Measurements from ENCODE around the gene SMC5.
A peak's percentile ranks its signal among the peaks of the same experiment; 100 is the strongest.
"Not testable (repeated sequence)": the region's sequence is repeated elsewhere in the genome, so short reads cannot be mapped to it uniquely, and the experiment has no call there.

SMC5 gene

DNA sequence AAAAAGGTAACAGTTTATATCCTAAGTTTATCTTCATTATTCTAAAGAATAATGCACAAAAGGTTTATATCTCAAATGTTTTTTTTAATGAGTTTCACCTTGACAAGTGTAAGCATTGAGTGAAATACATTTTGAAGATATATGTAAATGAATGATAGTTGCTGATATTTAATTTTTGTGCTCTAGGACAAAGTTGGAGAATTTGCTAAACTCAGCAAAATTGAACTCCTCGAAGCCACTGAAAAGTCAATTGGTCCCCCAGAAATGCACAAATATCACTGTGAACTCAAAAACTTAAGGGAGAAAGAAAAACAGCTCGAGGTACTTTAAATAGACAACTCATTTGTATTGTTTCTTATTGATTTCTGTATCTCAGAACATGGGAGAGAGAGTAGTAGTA, 19.5 kb downstream of the SMC5 start:
- no peak for FAIRE-seq

DNA sequence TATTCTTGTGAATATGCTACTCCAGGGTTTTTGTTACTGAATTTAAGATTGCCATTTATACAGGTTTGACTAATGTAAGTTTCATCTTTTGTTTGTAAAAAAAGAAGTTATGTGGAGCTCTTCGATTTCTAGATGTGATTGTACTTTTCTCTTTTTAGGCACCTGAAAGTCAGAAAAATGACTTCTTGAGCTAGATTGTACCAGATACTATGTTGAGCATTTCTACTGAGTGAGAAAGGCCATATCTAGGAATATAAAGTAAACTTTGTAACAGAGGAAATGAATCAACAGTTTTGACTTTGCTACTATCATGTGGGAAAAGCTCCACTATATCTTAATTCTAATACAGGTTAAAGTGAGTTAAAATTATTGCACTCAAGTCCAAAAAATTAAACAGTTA, 25.1 kb downstream of the SMC5 start:
- FAIRE-seq = no peak

DNA sequence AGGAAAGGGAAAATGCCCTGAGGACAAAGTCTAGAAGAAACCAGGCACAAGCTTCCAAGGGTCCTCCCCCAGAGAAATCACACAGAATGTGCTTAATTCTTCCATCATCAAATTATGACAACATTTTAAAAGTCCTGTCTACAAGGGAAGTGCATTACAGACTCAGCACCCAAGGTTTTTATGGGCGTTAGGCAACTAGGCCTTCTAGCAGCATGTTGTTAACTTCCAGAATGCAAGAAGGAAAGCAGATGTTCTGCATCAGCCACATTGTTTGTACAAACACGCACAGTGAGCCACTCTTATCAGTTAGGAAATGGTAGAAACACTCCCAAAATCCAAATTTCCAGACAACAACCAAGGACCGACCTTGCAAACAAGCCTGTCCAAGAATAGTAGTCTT, 26.5 kb downstream of the SMC5 start:
- no peak for FAIRE-seq

DNA sequence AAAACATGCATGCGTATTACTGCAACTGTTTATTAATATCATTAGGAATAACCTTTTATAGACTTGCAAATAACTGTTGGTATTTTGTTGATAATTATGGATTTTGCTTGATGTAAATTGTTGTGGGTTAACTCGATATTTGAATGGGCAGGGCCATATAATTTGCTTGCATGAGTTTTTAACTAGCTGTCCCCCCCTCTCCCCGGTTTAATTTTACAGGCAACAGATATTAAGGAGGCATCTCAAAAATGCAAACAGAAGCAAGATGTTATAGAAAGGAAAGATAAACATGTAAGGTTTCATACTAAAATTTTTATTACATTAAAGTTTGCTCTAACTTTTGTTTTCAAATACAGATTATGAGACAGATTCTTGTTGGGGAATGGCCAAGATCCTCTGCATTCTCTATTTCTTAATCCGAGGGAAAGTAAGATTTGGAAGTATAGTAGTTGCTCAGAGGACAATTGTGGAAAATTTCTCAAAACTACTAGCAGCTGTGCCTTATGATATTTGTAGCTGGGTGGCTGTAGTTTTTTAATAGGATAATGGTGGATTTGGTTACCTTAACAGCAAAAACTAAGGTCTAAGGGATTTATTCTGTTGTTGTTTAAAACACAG, 27.3 kb downstream of the SMC5 start:
- no peak for FAIRE-seq

DNA sequence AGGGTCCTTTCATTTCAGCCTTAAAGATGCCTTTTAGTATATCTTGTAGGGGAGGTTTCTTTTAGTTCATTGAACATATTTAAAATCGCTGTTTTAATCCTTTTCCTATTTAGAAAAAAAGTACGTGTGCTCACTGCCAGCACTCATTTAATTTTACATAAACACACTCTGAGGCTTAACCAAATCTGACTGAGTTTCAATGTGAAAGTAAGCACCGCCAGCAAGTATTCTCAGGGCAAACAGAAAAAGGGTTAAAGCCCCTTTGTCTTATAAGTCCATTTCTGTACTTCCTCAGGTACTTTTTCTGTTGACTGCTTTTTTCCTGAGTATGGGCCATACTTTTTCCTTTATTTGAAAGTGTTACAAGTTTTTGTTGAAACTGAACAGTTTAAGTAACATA, 31.8 kb downstream of the SMC5 start:
- FAIRE-seq = no peak

DNA sequence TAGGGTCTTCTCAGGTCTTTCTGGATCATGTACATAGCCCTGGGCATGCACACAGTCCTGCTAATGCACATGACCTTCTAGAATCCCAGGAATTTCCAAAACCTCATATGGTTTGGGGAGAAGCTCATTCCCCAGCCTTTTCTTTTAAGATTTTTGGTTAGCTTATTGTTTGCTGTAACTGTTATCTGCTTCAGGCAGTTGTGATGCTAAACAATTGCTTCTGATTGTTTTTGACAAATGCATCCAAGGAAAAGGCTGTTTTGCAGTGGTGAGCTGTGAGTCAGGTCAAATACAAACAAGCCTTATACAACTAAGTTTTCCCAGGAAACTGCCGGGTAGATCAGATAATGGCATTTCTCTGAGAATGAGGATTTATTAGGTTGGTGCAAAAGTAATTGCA, 32.7 kb downstream of the SMC5 start:
- FAIRE-seq = no peak

DNA sequence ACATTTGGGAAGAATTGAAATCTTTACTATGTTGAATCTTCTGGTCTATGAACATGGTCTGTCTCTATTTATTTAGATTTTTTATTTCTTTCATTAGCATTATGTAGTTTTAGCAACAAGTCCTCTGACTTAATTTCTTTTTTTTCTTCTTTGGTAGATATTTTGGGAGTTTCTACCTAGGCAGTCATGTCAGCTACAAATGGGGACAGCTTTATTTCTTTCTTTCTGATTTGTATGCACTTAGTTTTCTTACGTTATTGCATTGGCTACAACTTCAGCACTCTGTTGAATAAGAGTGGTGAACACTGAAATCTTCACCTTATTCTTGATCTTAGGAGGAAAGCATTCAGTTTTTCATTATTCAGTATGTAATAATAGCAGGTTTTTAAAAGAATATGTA, 33.5 kb downstream of the SMC5 start:
- no peak for FAIRE-seq

DNA sequence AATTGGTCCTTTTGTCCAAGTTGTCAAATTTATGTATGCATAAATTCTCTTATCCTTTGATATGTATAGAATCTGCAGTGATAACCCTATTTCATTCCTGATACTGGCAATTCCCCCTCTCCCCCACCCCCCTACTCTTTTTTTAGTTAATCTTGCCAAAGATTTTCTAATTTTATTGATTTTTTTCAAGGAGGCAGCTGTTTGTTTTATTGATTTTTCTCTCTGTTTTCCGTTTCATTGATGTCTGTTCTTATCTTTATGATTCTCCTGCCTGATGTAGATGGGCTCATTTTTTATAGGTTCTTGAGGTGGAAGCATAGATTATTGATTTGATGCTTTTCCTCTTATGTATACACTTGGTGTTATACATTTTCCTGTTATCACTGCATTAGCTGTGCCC, 34.4 kb downstream of the SMC5 start:
- no peak for FAIRE-seq

DNA sequence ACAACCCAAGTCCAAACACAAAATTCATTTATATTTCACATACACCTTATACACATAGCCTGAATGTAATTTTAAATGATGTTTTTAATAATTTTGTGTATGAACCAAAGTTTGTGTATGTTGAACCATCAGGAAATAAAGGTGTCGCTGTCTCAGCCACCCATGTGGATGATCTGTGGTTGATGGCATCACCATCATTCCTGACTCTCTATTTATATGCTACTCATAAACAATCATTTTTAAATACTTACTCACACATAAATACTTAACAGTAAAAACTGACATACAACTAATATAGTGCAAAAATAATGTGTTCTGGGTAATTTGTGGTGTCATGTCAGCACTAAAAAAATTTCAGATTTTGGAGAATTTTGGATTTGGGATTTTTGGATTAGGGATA, 38.4 kb downstream of the SMC5 start:
- no peak for FAIRE-seq

DNA sequence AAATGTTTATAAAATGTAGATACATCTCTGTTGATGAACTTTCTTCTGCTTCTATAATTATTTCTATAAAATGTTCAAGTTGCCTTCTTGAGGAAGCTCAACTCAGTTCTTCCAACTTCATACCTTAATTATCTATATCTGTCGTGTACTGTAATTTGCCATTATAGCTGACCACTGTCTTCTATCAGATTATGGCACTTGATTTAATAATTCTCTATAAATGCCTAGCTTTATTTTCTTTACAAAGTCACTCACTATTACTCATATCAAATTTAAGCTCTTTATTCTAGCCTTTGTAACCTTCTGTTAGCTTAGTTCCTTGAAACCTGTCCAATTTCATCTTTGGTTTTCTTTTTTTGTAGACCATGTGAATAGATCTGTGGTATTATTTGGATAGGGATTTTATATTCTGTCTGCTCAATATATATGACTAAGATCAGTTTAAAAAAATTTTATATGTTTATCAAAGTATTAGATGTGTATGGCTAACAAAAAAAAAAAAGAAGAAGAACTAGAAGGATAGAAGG, 39.5 kb downstream of the SMC5 start:
- no peak for FAIRE-seq

DNA sequence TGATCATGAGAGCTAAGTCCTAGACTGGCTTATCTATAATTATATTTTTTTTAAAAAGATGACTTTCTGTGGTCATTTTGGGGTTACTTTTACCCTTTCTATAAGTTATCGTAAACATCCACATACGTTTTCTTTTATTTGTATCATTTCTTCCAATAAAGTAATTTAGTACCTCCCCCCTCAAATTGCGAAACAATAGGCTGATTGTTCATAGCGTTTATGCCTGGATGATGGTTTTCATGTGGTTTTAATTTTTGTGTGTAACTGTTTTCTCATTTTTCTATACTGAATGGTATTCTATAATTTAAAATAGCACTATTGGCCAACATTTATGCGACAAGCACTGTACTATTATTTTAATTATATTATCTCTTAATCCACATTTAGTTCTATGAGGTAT, 44.5 kb downstream of the SMC5 start:
- FAIRE-seq = no peak

DNA sequence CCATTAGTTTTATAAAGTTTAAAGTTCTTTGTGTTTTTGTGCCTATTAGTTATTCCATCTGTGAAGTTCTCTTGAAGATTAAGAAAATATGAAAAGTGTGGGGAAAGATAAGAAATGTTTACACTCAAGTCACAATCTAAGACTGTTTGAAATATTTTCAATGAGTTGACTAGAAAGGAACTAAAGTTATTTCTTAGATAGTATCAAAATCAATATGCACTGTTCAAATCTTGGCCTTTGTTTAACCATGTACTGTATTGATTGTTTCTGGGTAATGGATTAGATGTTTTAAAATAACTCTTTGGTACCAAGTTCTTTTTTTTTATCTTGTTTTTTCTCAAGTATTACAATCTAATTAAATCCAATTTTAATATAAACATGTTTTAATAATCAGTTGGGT, 46.0 kb downstream of the SMC5 start:
- FAIRE-seq = peak; percentile 53

DNA sequence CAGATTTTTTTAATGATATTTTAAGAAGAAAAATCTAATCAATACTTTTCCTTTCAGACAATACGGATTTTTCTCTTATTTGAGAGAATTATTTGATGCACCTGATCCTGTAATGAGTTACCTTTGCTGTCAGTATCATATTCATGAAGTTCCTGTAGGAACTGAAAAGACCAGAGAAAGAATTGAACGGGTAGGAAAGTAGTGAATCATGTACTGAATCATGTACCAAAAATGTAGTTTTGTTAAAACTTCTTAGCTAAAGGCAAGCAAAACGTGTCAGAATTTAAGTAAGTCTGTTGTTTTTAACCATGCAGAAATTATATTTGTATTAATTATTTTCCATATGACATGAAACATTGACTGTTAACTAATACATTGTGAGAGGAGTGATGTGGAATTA, 56.6 kb downstream of the SMC5 start:
- FAIRE-seq = no peak

DNA sequence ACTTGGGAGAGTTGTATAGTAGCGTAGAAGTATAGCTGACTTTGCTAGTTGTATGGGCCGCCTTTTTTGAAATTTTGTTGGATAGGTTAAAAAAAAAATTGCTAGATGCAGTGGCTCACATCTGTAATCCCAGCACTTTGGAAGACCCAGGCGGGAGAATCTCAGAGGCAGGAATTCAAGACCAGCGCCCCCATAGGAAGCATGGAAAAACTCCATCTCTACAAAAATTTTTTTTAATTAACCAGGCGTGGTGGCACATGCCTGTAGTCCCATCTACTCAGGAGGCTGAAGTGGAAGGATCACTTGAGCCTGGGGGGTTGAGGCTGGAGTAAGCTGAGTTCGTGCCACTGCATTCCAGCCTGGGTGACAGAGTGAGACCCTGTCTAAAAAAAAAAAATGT, 59.2 kb downstream of the SMC5 start:
- FAIRE-seq = no peak

DNA sequence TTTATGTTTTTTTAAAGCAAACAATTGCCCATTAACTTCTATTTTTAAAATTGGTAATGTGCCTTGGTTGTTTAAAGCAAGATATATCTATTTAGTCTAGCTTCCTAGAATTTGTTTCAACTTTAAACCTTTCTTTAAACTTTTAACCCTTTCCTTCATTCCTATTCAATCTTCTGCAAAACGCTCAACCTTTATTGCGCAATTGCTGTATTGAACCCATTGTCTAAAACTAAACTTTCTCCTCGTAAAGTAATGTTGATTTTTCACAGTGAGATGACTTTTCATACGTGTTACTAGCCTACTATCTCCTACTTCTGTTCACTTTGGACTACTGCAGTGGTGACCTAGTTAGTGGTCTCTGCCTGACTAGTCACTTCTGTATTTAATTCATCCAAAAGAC, 63.3 kb downstream of the SMC5 start:
- no peak for FAIRE-seq

DNA sequence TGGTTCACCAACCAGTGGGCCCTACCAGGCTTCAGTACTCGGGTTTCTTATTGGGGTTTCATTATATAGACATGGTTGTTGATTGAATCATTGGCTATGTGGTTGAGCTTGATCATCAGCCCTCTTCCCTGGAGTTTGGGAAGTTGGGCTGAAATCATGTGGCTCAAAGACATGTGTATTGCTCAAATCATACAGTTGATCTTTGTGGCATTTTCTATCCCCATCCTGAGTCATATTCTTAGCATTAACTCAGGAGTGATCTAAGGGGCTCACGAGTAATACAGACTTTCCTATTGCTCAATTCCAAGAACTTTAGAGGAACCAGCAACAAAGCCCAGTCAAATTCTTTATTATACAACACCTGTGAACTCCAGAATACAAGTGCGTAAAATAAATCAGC, 66.2 kb downstream of the SMC5 start:
- FAIRE-seq = no peak

DNA sequence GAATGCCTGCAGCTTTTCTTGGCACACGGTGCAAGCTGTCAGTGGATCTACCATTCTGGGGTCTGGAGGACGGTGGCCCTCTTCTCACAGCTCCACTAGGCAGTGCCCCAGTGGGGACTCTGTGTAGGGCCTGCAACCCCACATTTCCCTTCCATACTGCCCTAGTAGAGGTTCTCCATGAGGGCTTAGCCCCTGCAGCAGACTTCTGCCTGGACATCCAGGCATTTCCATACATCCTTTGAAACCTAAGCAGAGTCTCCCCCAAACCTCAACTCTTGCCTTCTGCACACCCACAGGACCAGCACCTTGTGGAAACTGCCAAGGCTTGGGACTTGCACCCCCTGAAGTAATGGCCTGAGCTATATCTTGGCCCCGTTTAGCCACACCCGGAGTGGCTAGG, 69.8 kb downstream of the SMC5 start:
- not testable (repeated sequence) for FAIRE-seq

DNA sequence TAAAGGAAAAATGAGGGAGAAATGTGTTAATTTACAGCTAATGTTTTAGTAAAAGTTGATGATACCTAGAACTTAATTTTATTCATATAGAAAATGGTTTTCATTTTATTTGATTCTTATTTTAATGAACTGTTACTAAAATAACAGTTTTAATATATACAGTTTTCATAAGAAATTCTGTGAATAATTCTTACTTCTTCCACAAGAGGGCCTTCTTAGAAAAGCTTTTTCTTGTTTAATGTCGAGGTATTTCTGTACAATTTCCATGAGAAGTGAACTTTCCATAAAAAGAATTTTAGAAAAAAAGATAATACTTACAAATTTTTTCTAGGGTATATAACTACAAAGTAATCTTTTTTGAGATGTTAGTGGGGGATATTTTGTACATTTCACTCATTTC, 81.8 kb downstream of the SMC5 start:
- peak; percentile 99 for FAIRE-seq

DNA sequence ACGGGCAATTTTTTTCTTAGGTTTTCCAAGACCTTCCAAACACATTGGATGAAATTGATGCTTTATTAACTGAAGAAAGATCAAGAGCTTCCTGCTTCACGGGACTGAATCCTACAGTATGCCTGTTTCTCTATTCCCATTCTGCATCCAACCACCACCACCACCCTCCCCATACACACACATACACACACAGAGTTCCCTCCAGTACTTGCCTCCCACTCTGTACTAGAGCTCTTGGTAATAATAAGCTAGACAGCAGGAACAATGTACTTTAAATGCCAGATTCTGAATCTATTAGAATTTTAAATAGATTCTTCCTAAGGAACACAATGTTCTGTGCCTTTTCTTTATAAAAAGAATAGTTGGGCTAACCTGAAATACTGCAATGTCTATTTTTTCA, 88.3 kb downstream of the SMC5 start:
- FAIRE-seq = no peak

DNA sequence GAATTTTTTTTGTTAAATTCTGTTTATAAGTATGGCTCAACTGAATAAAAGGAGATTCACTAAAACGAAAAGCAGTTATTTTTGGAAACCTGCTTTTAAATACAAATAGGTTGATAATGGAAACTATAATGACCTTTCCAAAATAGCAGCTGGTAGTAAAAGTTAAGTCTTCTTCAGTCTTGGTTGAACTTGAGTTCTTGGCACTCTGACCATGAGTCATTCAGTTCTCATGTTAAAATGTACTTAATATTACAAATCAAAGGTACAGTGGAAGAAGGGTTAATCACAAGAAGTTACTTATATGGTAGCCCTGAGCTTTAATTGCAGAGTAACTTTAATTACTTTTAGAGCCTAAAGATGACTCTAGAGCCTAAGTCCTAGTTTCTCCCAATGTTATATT, 93.6 kb downstream of the SMC5 start:
- no peak for FAIRE-seq

DNA sequence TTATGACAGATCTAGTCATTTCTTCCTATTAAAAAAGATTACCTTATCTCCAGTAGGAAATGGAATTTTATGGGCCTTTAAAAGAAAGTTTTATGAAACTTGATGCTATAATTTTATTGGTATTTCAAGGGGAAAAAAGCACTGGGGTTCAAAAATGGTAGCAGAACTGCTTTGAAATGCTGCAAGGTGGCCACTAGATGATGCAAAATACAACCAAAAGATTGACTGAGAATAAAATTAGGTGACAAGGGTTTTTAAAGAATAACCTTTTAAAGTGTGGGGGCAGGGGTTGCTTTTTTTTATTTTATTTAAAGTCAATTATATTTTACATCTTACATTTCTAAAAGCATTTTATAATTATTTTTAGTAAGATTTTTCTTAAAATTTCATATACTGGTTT, 94.0 kb downstream of the SMC5 start:
- peak; percentile 68 for FAIRE-seq

DNA sequence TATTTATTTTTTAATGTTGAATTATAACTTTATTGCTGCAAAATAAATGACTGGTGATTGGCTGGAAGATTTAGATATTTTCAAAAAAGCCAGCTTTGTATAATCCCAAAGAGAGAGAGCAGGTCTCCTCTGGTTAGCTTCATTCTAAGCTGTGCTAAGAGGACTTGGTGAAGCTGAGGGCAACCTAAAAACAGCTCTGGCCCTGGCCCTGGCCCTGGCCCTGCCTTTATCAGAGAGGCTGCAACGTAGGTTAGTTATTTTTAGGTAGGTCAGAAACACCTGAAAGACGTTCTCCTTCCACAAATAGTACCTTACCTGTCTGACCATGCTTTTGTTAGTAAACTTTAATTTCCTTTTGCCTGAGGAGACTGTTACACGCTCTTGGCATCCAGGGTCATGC, 97.0 kb downstream of the SMC5 start:
- no peak for FAIRE-seq

DNA sequence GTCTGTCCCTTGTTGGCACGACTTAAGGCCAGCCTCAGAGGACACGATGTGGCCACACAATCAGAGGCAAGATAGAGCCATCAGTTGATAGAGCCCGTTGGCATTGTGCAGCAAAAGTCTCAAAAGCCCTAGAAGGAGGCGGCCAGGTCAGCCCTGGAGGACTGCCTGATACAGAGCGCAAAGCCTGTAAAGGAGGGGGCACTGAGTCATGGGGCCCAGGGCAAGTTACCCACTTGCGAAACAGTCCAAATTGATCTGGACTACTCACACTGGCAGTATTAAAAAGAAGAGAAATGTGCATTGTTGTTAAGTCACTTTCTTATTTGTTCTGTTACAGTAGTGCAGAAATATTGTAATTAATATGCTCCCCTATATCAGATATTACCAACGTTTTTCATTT, 104.2 kb downstream of the SMC5 start:
- FAIRE-seq = no peak

DNA sequence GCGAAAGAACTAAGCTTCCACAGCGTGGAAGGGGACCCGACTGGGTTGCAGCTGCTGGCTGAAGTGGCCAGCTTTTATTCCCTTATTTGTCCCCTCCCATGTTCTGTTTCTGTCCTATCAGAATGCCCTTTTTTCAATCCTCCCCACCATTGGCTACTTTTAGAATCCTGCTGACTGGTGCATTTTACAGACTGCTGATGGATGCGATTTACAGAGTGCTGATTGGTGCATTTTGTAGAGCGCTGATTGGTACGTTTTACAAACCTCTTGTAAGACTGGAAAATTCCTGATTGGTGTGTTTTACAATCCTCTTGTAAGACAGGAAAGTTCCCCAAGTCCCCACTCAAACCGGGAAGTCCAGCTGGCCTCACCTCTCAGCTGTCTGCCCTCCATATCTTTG, 105.0 kb downstream of the SMC5 start:
- no peak for FAIRE-seq

DNA sequence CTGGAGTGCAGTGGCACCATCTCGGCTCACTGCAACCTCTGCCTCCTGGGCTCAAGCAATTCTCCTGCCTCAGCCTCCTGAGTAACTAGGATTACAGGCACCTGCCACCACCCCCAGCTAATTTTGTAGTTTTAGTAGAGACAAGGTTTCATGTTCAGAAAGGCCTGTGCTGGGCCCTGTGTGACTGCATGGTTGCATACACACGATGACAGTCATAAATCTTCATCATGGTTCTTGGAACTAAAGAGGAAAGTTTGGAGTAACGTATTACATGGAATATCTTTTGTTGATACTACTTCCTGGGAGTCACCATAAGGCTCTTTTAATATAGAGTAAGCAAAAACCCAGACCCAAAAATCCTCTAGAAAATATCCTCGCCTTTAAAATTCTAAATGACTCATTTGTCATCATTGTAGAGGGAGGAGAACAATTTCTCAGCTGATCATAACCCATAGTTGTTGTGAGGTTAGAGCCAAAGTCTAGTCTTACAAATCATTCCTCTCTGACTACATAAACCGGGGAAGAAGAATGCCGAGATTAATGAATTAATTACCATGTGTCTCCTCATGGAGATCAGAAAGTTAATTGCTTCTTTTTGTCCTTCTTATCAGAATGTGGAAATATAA, 108.6 kb downstream of the SMC5 start:
- FAIRE-seq = no peak
